GM10248 (cell line): ENCODE results near the gene DOHH.

Experiments
- CTCF ChIA-PET: fragments of 300-600 bp; sonication (Branson Sonifier 250); formaldehyde crosslinking; extraction: SDS; loops from one replicate; lab custom pipeline; 2021; ENCODE audit warnings: antibody characterized with exemption; lab: Yijun Ruan, JAX
- POLR2A ChIA-PET: fragments of 350-650 bp; sonication (Branson Sonifier 250); formaldehyde crosslinking; extraction: SDS; loops from one replicate; lab custom pipeline; 2020; ENCODE audit warnings: antibody characterized with exemption; lab: Yijun Ruan, JAX
- DNase-seq: peaks from one replicate; pipeline ENCODE4 v3.0.0; 2012; ENCODE audit errors: extremely low spot score
- CTCF ChIP-seq: IDR thresholded peaks from 2 replicates; pipeline ENCODE4 v1.5.1; 2012; ENCODE audit warnings: mild to moderate bottlenecking, low read depth; ENCODE audit errors: extremely low read depth, missing control alignments, control extremely low read depth

DOHH gene

GRCh38 chr19:3500429-3501101 is at the start of gene DOHH:
DOHH (minus strand) TSS chr19:3500674; CDS start chr19:3496814, 3,860 bp downstream.
- POLR2A ChIA-PET = interaction anchor here (0.7 kb wide), 1 partner anchor 497 kb away, joined by 3 read pairs; no protein-coding TSS in a partner anchor
- TF ChIP-seq CTCF = no peak
- CTCF ChIA-PET = interaction anchor here (1.0 to 1.9 kb wide), 5 partner anchors 15 to 54 kb away, joined by 3 to 5 read pairs (median 4); partner anchors contain the start of gene SMIM44
- DNase-seq = peak; percentile 96

GRCh38 chr19:3549816-3550215 is 49.3 kb upstream of the DOHH start:
- POLR2A ChIA-PET = no interaction called here
- no peak for TF ChIP-seq CTCF
- no peak for DNase-seq
- CTCF ChIA-PET = no interaction called here

GRCh38 chr19:3548606-3549005 is 48.1 kb upstream of the DOHH start:
- DNase-seq = no peak
- CTCF ChIA-PET = interaction anchor here (1.0 to 1.5 kb wide), 5 partner anchors 17 to 158 kb away, joined by 3 to 4 read pairs (median 4); no protein-coding TSS in a partner anchor
- POLR2A ChIA-PET = no interaction called here
- no peak for TF ChIP-seq CTCF

GRCh38 chr19:3547767-3548282 is 47.4 kb upstream of the DOHH start:
- ChIA-PET POLR2A (no interaction called here), CTCF (interaction anchor here (1.5 kb wide), 4 partner anchors 17 to 159 kb away, joined by 3 to 4 read pairs (median 4); no protein-coding TSS in a partner anchor)
- no peak for DNase-seq
- TF ChIP-seq CTCF = no peak

GRCh38 chr19:3547301-3547731 is 46.8 kb upstream of the DOHH start:
- peak; percentile 45 for TF ChIP-seq CTCF
- no peak for DNase-seq
- ChIA-PET CTCF (interaction anchor here (0.9 to 3.4 kb wide), 6 partner anchors 10 to 160 kb away, joined by 3 to 68 read pairs (median 4); partner anchors contain the start of gene MFSD12), POLR2A (no interaction called here)

- TF ChIP-seq CTCF = no peak
- CTCF ChIA-PET = interaction anchor here (0.7 to 3.9 kb wide), 11 partner anchors 10 to 167 kb away, joined by 3 to 68 read pairs (median 4); partner anchors contain the start of gene MFSD12
- no peak for DNase-seq
- POLR2A ChIA-PET = no interaction called here
Measured at GRCh38 chr19:3546119-3546518, 45.6 kb upstream of the DOHH start.
